Measurements from ENCODE around the gene RBM39. TPM values are rescaled to one million over a fixed set of nuclear protein-coding genes. Genes with fewer than 3 reads are reported as not detected.

RBM39 gene
- total and polyA plus RNA-seq, 2 experiments from 2014 or later, result 259 to 413 TPM

- TF ChIP-seq POLR2AphosphoS5 (IDR thresholded peaks at IDR 0.05; ENCODE audit: low read depth) (no peak), EZH2 (IDR thresholded peaks at IDR 0.05; ENCODE audit: low read depth, unreplicated experiment) (no peak), NANOG (IDR thresholded peaks at IDR 0.05; ENCODE audit: borderline replicate concordance) (no peak), ZNF114 (CRISPR knock-in tag; IDR thresholded peaks at IDR 0.05) (no peak), CTCF (conservative IDR thresholded peaks at IDR 0.05; ENCODE audit: low read depth in 2 of 2) (no peak), JUNB (IDR thresholded peaks at IDR 0.05; ENCODE audit: unreplicated experiment) (no peak), ZNF331 (CRISPR knock-in tag; IDR thresholded peaks at IDR 0.05; ENCODE audit: low read depth) (no peak), CREB1 (CRISPR knock-in tag; IDR thresholded peaks at IDR 0.05; ENCODE audit: low read depth) (no peak)
- TF ChIP-seq, protein P1, sequence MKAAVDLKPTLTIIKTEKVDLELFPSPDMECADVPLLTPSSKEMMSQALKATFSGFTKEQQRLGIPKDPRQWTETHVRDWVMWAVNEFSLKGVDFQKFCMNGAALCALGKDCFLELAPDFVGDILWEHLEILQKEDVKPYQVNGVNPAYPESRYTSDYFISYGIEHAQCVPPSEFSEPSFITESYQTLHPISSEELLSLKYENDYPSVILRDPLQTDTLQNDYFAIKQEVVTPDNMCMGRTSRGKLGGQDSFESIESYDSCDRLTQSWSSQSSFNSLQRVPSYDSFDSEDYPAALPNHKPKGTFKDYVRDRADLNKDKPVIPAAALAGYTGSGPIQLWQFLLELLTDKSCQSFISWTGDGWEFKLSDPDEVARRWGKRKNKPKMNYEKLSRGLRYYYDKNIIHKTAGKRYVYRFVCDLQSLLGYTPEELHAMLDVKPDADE (IDR thresholded peaks at IDR 0.05), result no peak
- TF ChIP-seq, protein P2, sequence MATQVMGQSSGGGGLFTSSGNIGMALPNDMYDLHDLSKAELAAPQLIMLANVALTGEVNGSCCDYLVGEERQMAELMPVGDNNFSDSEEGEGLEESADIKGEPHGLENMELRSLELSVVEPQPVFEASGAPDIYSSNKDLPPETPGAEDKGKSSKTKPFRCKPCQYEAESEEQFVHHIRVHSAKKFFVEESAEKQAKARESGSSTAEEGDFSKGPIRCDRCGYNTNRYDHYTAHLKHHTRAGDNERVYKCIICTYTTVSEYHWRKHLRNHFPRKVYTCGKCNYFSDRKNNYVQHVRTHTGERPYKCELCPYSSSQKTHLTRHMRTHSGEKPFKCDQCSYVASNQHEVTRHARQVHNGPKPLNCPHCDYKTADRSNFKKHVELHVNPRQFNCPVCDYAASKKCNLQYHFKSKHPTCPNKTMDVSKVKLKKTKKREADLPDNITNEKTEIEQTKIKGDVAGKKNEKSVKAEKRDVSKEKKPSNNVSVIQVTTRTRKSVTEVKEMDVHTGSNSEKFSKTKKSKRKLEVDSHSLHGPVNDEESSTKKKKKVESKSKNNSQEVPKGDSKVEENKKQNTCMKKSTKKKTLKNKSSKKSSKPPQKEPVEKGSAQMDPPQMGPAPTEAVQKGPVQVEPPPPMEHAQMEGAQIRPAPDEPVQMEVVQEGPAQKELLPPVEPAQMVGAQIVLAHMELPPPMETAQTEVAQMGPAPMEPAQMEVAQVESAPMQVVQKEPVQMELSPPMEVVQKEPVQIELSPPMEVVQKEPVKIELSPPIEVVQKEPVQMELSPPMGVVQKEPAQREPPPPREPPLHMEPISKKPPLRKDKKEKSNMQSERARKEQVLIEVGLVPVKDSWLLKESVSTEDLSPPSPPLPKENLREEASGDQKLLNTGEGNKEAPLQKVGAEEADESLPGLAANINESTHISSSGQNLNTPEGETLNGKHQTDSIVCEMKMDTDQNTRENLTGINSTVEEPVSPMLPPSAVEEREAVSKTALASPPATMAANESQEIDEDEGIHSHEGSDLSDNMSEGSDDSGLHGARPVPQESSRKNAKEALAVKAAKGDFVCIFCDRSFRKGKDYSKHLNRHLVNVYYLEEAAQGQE (IDR thresholded peaks at IDR 0.05; ENCODE audit: unreplicated experiment), result no peak
Measured at GRCh38 chr20:35734374-35734773, 7.7 kb downstream of the RBM39 start (continued).

DNA sequence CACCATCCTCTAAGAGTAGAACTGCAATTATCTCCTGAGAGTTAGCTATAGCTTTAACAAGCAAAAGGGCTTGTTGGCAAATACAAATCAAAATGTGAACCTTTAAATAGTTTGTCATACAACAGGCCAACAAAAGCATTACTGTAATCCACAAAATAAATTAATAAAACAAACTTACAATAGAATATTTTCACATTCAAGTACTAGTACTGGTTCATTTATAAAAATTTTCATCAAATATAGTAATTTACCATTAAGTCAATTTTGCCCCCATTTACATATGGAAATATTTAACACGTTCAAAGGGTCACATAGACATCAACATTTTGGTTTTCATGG lies 9.4 kb downstream of the RBM39 start:
- no peak overlapping the region for H3K27ac ChIP-seq (ENCODE audit: low read depth)
- DNase-seq (ENCODE audit: low spot score), result no peak
- H3K4me1 ChIP-seq (ENCODE audit: insufficient read depth), result no peaks in the 10 kb centered on the region
- H3K36me3 Mint-ChIP-seq (ENCODE audit: low read depth), result peaks cover 98% of the 10 kb centered on the region
- H3K4me1 Mint-ChIP-seq, result peaks cover 5% of the 10 kb centered on the region
- H3K4me2 ChIP-seq, result no peak overlapping the region
- no peak overlapping the region for H3K4me3 Mint-ChIP-seq
- H3K79me2 ChIP-seq (replicated peaks; ENCODE audit: insufficient read depth), result peaks cover 100% of the 10 kb centered on the region
- H3K9me2 ChIP-seq (ENCODE audit: insufficient read depth), result no peaks in the 10 kb centered on the region
- H2AFZ ChIP-seq, result no peak overlapping the region
- peaks cover 74% of the 10 kb centered on the region for H4K20me1 ChIP-seq (replicated peaks; ENCODE audit: insufficient read depth)
- peaks cover 1% of the 10 kb centered on the region for H3K27me3 Mint-ChIP-seq (ENCODE audit: insufficient read depth, low read depth, poor library complexity)
- H3K9me3 Mint-ChIP-seq, result no peaks in the 10 kb centered on the region; the same call in 2 of the 3 replicates
- H3K4me3 ChIP-seq, result no peak overlapping the region
- H3F3A ChIP-seq (replicated peaks; ENCODE audit: low read depth), result peaks cover 7% of the 10 kb centered on the region
- no peak for TF ChIP-seq EZH2 (IDR thresholded peaks at IDR 0.05; ENCODE audit: low read depth, unreplicated experiment)
- TF ChIP-seq POLR2AphosphoS5 (IDR thresholded peaks at IDR 0.05; ENCODE audit: low read depth), result no peak
- no peak for TF ChIP-seq STAT1 (IDR thresholded peaks at IDR 0.05; ENCODE audit: unreplicated experiment)
- TF ChIP-seq, protein P3, sequence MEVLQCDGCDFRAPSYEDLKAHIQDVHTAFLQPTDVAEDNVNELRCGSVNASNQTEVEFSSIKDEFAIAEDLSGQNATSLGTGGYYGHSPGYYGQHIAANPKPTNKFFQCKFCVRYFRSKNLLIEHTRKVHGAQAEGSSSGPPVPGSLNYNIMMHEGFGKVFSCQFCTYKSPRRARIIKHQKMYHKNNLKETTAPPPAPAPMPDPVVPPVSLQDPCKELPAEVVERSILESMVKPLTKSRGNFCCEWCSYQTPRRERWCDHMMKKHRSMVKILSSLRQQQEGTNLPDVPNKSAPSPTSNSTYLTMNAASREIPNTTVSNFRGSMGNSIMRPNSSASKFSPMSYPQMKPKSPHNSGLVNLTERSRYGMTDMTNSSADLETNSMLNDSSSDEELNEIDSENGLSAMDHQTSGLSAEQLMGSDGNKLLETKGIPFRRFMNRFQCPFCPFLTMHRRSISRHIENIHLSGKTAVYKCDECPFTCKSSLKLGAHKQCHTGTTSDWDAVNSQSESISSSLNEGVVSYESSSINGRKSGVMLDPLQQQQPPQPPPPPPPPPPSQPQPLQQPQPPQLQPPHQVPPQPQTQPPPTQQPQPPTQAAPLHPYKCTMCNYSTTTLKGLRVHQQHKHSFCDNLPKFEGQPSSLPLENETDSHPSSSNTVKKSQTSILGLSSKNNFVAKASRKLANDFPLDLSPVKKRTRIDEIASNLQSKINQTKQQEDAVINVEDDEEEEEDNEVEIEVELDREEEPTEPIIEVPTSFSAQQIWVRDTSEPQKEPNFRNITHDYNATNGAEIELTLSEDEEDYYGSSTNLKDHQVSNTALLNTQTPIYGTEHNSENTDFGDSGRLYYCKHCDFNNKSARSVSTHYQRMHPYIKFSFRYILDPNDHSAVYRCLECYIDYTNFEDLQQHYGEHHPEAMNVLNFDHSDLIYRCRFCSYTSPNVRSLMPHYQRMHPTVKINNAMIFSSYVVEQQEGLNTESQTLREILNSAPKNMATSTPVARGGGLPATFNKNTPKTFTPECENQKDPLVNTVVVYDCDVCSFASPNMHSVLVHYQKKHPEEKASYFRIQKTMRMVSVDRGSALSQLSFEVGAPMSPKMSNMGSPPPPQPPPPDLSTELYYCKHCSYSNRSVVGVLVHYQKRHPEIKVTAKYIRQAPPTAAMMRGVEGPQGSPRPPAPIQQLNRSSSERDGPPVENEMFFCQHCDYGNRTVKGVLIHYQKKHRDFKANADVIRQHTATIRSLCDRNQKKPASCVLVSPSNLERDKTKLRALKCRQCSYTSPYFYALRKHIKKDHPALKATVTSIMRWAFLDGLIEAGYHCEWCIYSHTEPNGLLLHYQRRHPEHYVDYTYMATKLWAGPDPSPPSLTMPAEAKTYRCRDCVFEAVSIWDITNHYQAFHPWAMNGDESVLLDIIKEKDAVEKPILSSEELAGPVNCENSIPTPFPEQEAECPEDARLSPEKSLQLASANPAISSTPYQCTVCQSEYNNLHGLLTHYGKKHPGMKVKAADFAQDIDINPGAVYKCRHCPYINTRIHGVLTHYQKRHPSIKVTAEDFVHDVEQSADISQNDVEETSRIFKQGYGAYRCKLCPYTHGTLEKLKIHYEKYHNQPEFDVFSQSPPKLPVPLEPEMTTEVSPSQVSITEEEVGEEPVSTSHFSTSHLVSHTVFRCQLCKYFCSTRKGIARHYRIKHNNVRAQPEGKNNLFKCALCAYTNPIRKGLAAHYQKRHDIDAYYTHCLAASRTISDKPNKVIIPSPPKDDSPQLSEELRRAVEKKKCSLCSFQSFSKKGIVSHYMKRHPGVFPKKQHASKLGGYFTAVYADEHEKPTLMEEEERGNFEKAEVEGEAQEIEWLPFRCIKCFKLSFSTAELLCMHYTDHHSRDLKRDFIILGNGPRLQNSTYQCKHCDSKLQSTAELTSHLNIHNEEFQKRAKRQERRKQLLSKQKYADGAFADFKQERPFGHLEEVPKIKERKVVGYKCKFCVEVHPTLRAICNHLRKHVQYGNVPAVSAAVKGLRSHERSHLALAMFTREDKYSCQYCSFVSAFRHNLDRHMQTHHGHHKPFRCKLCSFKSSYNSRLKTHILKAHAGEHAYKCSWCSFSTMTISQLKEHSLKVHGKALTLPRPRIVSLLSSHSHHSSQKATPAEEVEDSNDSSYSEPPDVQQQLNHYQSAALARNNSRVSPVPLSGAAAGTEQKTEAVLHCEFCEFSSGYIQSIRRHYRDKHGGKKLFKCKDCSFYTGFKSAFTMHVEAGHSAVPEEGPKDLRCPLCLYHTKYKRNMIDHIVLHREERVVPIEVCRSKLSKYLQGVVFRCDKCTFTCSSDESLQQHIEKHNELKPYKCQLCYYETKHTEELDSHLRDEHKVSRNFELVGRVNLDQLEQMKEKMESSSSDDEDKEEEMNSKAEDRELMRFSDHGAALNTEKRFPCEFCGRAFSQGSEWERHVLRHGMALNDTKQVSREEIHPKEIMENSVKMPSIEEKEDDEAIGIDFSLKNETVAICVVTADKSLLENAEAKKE (CRISPR knock-in tag; IDR thresholded peaks at IDR 0.05), result no peak
- TF ChIP-seq JUNB (IDR thresholded peaks at IDR 0.05; ENCODE audit: unreplicated experiment), result no peak
- TF ChIP-seq ZNF114 (CRISPR knock-in tag; IDR thresholded peaks at IDR 0.05), result no peak
- ATAC-seq, result no peak
- H3K27me3 ChIP-seq (ENCODE audit: insufficient read depth), result no peaks in the 10 kb centered on the region
- peaks cover 92% of the 10 kb centered on the region for H3K36me3 ChIP-seq (ENCODE audit: insufficient read depth)
- H3K27ac Mint-ChIP-seq, result no peak overlapping the region

Measured in GM23338 (cell line).